GM12864 (cell line): ENCODE data around the gene DDX49.

Experiments used
- DNase-seq: peaks from one replicate; pipeline ENCODE4 v3.0.0-alpha.2; 2011; ENCODE audit warnings: low read depth
- H3K4me3 ChIP-seq: 2 replicates; pipeline ENCODE4 v1.5.1; 2011; ENCODE audit warnings: mild to moderate bottlenecking, low read depth, low read length, control low read depth
- TF ChIP-seq, protein P1 (sequence below): IDR thresholded peaks from 2 replicates; pipeline ENCODE4 v1.5.1; 2011; ENCODE audit warnings: low read depth, mild to moderate bottlenecking, moderate library complexity, low read length, control low read depth, inconsistent platforms; ENCODE audit errors: missing control alignments

The DDX49 gene

DNA sequence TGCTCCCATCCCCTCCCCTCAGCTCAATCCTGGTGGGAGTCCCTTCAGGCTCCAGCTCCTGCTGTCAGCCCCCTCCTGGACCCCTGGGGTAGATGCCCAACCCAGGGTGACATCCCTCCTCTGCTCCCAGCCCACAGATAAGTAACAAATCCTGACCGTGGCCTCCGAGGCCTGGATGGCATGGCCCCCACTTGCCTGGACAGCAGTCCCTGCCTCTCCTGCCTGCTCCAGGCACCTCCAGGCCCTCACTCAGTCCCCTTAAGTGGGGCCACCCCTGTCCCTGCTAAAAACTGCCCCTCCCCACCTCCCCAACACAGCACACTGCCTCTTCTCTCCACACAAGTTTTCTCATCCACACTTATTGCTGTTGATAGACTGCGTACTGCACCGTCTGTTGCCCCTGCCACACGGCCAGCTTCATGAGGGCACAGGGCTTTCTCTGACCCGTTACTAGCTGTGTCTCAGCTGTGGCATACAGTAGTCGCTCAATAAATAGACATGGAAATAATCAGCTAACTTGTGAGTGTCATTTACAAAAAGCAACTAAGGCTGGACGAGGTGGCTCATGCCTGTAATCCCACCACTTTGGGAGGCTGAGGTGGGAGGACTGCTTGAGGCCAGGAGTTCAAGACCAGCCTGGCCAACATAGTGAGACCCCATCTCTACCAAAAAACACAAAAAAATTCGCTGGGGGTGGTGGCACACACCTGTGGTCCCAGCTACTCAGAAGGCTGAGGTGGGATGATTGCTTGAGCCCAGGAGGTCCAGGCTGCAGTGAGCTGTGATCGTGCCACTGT is 29.4 kb upstream of the DDX49 start:
- DNase-seq, result no peak
- H3K4me3 ChIP-seq, result no peak overlapping the region
- TF ChIP-seq, protein P1, sequence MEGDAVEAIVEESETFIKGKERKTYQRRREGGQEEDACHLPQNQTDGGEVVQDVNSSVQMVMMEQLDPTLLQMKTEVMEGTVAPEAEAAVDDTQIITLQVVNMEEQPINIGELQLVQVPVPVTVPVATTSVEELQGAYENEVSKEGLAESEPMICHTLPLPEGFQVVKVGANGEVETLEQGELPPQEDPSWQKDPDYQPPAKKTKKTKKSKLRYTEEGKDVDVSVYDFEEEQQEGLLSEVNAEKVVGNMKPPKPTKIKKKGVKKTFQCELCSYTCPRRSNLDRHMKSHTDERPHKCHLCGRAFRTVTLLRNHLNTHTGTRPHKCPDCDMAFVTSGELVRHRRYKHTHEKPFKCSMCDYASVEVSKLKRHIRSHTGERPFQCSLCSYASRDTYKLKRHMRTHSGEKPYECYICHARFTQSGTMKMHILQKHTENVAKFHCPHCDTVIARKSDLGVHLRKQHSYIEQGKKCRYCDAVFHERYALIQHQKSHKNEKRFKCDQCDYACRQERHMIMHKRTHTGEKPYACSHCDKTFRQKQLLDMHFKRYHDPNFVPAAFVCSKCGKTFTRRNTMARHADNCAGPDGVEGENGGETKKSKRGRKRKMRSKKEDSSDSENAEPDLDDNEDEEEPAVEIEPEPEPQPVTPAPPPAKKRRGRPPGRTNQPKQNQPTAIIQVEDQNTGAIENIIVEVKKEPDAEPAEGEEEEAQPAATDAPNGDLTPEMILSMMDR, result no peak

- no peak overlapping the region for H3K4me3 ChIP-seq
- TF ChIP-seq, protein P1, result no peak
- DNase-seq, result no peak
Measured at GRCh38 chr19:18893587-18894253, 25.8 kb upstream of the DDX49 start.

- H3K4me3 ChIP-seq, result no peak overlapping the region
- TF ChIP-seq, protein P1, result no peak
- no peak for DNase-seq
Measured at GRCh38 chr19:18894254-18895037, 25.1 kb upstream of the DDX49 start.

DNA sequence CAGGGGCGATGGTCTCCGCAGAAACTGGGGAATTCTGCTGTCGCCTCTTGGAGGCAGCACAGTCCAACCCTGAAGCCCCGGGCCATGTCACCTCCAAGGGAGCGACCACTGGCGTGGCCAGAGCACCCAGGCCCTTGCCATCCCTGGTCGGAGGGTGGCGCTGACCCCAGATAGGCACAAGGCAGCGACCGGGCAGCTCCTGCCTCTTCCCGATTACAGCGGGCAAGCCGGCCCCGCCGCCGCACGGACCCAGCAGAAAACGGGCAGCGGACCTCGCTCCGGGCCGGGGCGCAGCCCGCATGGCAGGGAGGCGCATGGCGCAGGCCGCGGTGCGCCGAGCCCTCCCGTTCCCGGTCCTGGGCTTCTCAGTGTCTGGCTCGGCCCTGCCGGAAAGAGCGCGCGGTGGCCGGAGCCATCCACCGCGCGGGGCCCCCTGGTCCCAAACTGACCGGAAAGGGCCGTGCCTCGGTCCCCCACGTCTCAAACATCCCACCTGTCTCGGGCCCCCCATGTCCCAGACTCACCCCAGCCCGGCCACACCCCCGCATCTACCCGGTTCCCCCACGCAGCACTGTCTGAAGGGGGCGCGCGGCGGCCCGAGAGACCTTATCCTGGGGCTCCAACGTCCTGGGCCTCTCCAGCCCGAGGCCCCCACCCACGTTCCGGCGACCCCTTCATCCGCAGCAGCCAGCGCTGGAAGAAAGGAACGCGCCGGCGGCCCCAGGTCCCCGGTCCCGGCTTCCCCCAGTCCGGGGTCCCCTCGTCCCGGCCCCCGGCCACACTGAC is 24.3 kb upstream of the DDX49 start:
- TF ChIP-seq, protein P1, result peak; percentile 10
- DNase-seq, result no peak
- H3K4me3 ChIP-seq, result no peak overlapping the region

DNA sequence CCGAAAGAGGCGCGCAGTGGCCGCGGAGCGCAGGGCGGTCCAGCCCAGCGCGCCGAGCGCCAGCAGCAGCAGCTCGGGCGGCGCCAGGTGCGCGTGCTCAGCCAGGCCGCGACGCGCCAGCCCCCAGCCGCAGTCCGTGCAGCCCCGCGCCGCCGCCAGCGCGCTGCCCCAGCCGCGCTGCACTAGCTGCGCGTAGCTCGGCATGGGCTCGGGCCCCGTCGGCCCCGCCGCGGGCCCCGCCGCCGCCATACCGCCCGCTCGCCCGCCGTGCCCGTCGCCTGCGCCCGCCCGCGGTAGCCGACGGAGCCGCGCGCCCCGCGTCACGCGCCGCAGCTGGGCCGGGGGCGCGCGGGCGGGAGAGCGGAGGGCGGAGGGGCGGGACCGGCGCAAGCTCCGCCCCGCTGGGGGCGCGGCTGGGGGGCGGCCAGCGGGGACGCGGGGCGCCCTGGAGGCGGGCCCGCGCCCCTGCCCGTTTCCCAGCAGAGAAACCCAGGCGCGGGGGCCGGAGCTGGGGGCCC is 23.6 kb upstream of the DDX49 start, which contains the start of gene CERS1:
TSS of gene CERS1 (minus strand) at position 335 of the 518 bp plus-strand sequence. CDS start at position 249, 86 bp downstream.
- H3K4me3 ChIP-seq, result no peak within 1 kb of the TSS
- TF ChIP-seq, protein P1, result no peak
- no peak for DNase-seq

DNA sequence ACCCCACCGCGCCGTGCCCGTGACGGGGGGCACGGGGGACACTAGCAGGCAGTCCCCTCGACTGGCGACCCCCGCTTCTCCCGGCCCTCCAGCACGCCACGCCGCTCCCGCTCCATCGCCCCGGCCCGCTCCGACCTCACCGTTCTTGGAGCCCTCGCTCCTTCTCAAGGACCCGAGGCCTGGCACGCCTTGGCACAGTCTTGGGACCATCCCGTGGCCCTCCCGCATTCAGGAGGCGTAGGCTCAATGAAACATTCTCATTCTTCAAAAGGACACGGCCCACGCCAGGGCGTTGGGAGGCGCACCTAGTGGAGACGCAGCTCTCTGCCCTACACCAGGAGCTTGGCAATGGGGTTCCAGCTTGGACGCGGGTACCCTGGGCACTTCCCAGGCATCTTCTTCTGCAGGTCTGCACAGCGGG is 23.1 kb upstream of the DDX49 start:
- no peak for DNase-seq
- TF ChIP-seq, protein P1, result peak; percentile 2
- no peak overlapping the region for H3K4me3 ChIP-seq
